Trophoblast cell (in vitro differentiated cells and primary cell): ENCODE results near the gene HMGN3.
A peak's percentile ranks its signal among the peaks of the same experiment; 100 is the strongest.

Experiments
- DNase-seq, 2 donors: peaks; one replicate each; pipeline ENCODE4 v3.0.0-alpha.2; 2016
- H2AFZ ChIP-seq: 2 replicates; pipeline ENCODE4 v1.6.1; 2013; ENCODE audit warnings: low read length, moderate library complexity, mild to moderate bottlenecking; ENCODE audit not compliant: insufficient read depth, poor library complexity
- H2AK5ac ChIP-seq: 2 replicates; pipeline ENCODE4 v1.6.1; 2013; ENCODE audit warnings: mild to moderate bottlenecking, low read length
- H2BK120ac ChIP-seq: 2 replicates; pipeline ENCODE4 v1.6.1; 2013; ENCODE audit warnings: low read length, mild to moderate bottlenecking, moderate library complexity; ENCODE audit not compliant: insufficient read depth, poor library complexity
- H2BK12ac ChIP-seq: 2 replicates; pipeline ENCODE4 v1.6.1; 2013; ENCODE audit warnings: mild to moderate bottlenecking, low read length, moderate library complexity
- H2BK5ac ChIP-seq: 2 replicates; pipeline ENCODE4 v1.6.1; 2013; ENCODE audit warnings: low read length, low read depth, moderate library complexity, mild to moderate bottlenecking; ENCODE audit not compliant: poor library complexity
- H3K14ac ChIP-seq: 2 replicates; pipeline ENCODE4 v1.6.1; 2013; ENCODE audit warnings: mild to moderate bottlenecking, low read length
- H3K18ac ChIP-seq: 2 replicates; pipeline ENCODE4 v1.6.1; 2013; ENCODE audit warnings: mild to moderate bottlenecking, low read length
- H3K23ac ChIP-seq: 2 replicates; pipeline ENCODE4 v1.6.1; 2013; ENCODE audit warnings: low read length
- H3K27ac ChIP-seq: 2 replicates; pipeline ENCODE4 v1.5.1; 2013; ENCODE audit warnings: low read depth, mild to moderate bottlenecking, inconsistent platforms, low read length, moderate library complexity
- H3K27me3 ChIP-seq: 2 replicates; pipeline ENCODE4 v1.6.1; 2013; ENCODE audit warnings: inconsistent platforms, mild to moderate bottlenecking, low read length, moderate library complexity; ENCODE audit not compliant: insufficient read depth
- H3K36me3 ChIP-seq, 2 experiments: 1 replicate in 1 of 2; 2 replicates in 1 of 2; pipeline ENCODE4 v1.6.1; 2013; ENCODE audit warnings: low read length in 2 of 2, mild to moderate bottlenecking in 2 of 2, moderate library complexity in 1 of 2; ENCODE audit not compliant: insufficient read depth in 2 of 2, control insufficient read depth in 1 of 2
- H3K4ac ChIP-seq: 2 replicates; pipeline ENCODE4 v1.6.1; 2013; ENCODE audit warnings: low read depth, mild to moderate bottlenecking, low read length, moderate library complexity
- H3K4me1 ChIP-seq, 2 experiments: 1 replicate in 1 of 2; 2 replicates in 1 of 2; pipeline ENCODE4 v1.6.1; 2013; ENCODE audit warnings: low read length in 2 of 2, mild to moderate bottlenecking in 2 of 2, moderate library complexity in 1 of 2; ENCODE audit not compliant: insufficient read depth in 2 of 2, control insufficient read depth in 1 of 2
- H3K4me2 ChIP-seq: 2 replicates; pipeline ENCODE4 v1.6.1; 2013; ENCODE audit warnings: inconsistent platforms, mild to moderate bottlenecking, low read length, moderate library complexity
- H3K4me3 ChIP-seq: 2 replicates; pipeline ENCODE4 v1.5.1; 2013; ENCODE audit warnings: mild to moderate bottlenecking, low read depth, low read length, inconsistent platforms
- H3K79me1 ChIP-seq: one replicate; pipeline ENCODE4 v1.6.1; 2013; ENCODE audit warnings: low read length
- H3K79me2 ChIP-seq: 2 replicates; pipeline ENCODE4 v1.6.1; 2013; ENCODE audit warnings: low read length, mild to moderate bottlenecking; ENCODE audit not compliant: control insufficient read depth, insufficient read depth, poor library complexity
- H3K9ac ChIP-seq: 2 replicates; pipeline ENCODE4 v1.6.1; 2013; ENCODE audit warnings: mild to moderate bottlenecking, low read length
- H3K9me3 ChIP-seq: 2 replicates; pipeline ENCODE4 v1.6.1; 2013; ENCODE audit warnings: low read depth, mild to moderate bottlenecking, control low read depth, inconsistent platforms, low read length; ENCODE audit not compliant: insufficient read depth
- H4K12ac ChIP-seq: 2 replicates; pipeline ENCODE4 v1.6.1; 2013; ENCODE audit warnings: low read depth, mild to moderate bottlenecking, low read length, moderate library complexity
- H4K8ac ChIP-seq: 2 replicates; pipeline ENCODE4 v1.6.1; 2013; ENCODE audit warnings: low read depth, mild to moderate bottlenecking, low read length, moderate library complexity
- H4K91ac ChIP-seq: one replicate; pipeline ENCODE4 v1.6.1; 2013; ENCODE audit warnings: low read depth, mild to moderate bottlenecking, low read length, moderate library complexity
- WGBS: extraction: QIAGEN DNeasy Blood & Tissue Kit; methylation state at CpG from one replicate; pipeline ENCODE4 v1.1.7; 2013; ENCODE audit warnings: missing lambda C conversion rate; ENCODE audit not compliant: insufficient read length, insufficient coverage; ENCODE audit errors: extremely low coverage; 5-methylcytosine and 5-hydroxymethylcytosine counted together

HMGN3 gene

GRCh38 chr6:79223611-79224404, 10.7 kb downstream of the HMGN3 start:
- Histone ChIP-seq H4K8ac (no peak overlapping the region), H3K14ac (no peak overlapping the region), H2BK5ac (no peak overlapping the region), H3K27ac (no peak overlapping the region), H3K27me3 (no peaks in the 10 kb centered on the region), H3K9me3 (no peaks in the 10 kb centered on the region), H3K4me2 (no peak overlapping the region), H3K4me1 (no peaks in the 10 kb centered on the region), H2BK12ac (no peak overlapping the region), H2AK5ac (no peak overlapping the region), H3K36me3 (no peaks in the 10 kb centered on the region), H2BK120ac (no peak overlapping the region), H3K79me1 (no peaks in the 10 kb centered on the region), H3K18ac (no peak overlapping the region), H3K23ac (no peak overlapping the region), H4K12ac (no peak overlapping the region), H3K79me2 (no peaks in the 10 kb centered on the region), H4K91ac (no peak overlapping the region), H3K4me3 (no peak overlapping the region), H3K4ac (no peak overlapping the region), H3K9ac (no peak overlapping the region), H2AFZ (no peak overlapping the region)
- WGBS, result no CpG with 5 or more reads among the region's 3 CpGs
- peak in 1 of 2 donors; percentile 37 for DNase-seq

- H3K9me3 ChIP-seq, result no peaks in the 10 kb centered on the region
- H2AK5ac ChIP-seq, result no peak overlapping the region
- H3K79me1 ChIP-seq, result peaks cover 1% of the 10 kb centered on the region
- H3K4me2 ChIP-seq, result no peak overlapping the region
- H2BK120ac ChIP-seq, result no peak overlapping the region
- H3K36me3 ChIP-seq, result no peaks in the 10 kb centered on the region
- H2AFZ ChIP-seq, result no peak overlapping the region
- no peak overlapping the region for H4K12ac ChIP-seq
- H3K4me1 ChIP-seq, result peaks cover 5 to 6% of the 10 kb centered on the region in 2 experiments
- H2BK5ac ChIP-seq, result no peak overlapping the region
- H3K23ac ChIP-seq, result no peak overlapping the region
- H4K91ac ChIP-seq, result no peak overlapping the region
- H3K4me3 ChIP-seq, result no peak overlapping the region
- no peaks in the 10 kb centered on the region for H3K27me3 ChIP-seq
- no peak overlapping the region for H2BK12ac ChIP-seq
- no CpG with 5 or more reads among the region's 3 CpGs for WGBS
- H4K8ac ChIP-seq, result no peak overlapping the region
- no peak overlapping the region for H3K14ac ChIP-seq
- no peak overlapping the region for H3K27ac ChIP-seq
- H3K9ac ChIP-seq, result no peak overlapping the region
- H3K79me2 ChIP-seq, result no peaks in the 10 kb centered on the region
- H3K18ac ChIP-seq, result no peak overlapping the region
- DNase-seq, result peak; percentile 87 to 89
- H3K4ac ChIP-seq, result no peak overlapping the region
Observed at GRCh38 chr6:79215213-79215824, 19.2 kb downstream of the HMGN3 start.

GRCh38 chr6:79212859-79213258, 21.6 kb downstream of the HMGN3 start:
- Histone ChIP-seq H3K27me3 (no peaks in the 10 kb centered on the region), H3K36me3 (no peaks in the 10 kb centered on the region), H3K79me2 (no peaks in the 10 kb centered on the region), H3K18ac (no peak overlapping the region), H4K8ac (no peak overlapping the region), H3K4ac (no peak overlapping the region), H3K27ac (no peak overlapping the region), H2BK5ac (no peak overlapping the region), H3K23ac (no peak overlapping the region), H3K4me2 (no peak overlapping the region), H2BK12ac (no peak overlapping the region), H2AFZ (no peak overlapping the region), H3K4me3 (no peak overlapping the region), H2BK120ac (no peak overlapping the region), H3K9ac (no peak overlapping the region), H3K9me3 (no peaks in the 10 kb centered on the region), H4K12ac (no peak overlapping the region), H3K14ac (no peak overlapping the region), H3K4me1 (peaks cover 9 to 12% of the 10 kb centered on the region in 2 experiments), H3K79me1 (peaks cover 1% of the 10 kb centered on the region), H4K91ac (no peak overlapping the region), H2AK5ac (no peak overlapping the region)
- WGBS, result no CpG with 5 or more reads among the region's 2 CpGs
- no peak for DNase-seq

DNA sequence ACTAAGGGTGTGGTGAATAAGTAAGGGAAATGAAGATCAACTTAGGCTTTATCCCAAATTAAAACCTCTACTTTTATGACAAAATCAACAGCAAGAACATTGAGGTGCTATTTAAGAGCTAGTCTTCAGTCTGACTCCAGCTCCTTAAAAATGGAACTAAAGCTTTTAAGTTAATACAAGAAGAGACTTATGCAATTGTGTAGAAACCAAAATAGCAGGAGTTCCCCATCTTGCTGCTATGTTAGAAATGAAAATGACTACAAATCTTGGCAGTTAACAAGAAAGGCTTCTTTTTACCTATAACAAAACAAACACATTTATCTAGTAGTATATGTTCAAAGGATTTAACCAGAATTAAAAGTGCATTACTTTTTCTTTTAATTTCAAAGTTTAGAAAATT, 25.7 kb downstream of the HMGN3 start:
- Histone ChIP-seq H2AK5ac (no peak overlapping the region), H4K8ac (no peak overlapping the region), H3K27me3 (no peaks in the 10 kb centered on the region), H3K23ac (no peak overlapping the region), H3K79me2 (no peaks in the 10 kb centered on the region), H3K4me2 (no peak overlapping the region), H3K4ac (no peak overlapping the region), H3K9me3 (no peaks in the 10 kb centered on the region), H3K27ac (no peak overlapping the region), H3K4me1 (peaks cover 4 to 6% of the 10 kb centered on the region in 2 experiments), H2BK12ac (no peak overlapping the region), H3K4me3 (no peak overlapping the region), H2BK120ac (no peak overlapping the region), H3K18ac (no peak overlapping the region), H2AFZ (no peak overlapping the region), H4K91ac (no peak overlapping the region), H3K14ac (no peak overlapping the region), H3K79me1 (no peaks in the 10 kb centered on the region), H3K9ac (no peak overlapping the region), H2BK5ac (no peak overlapping the region), H4K12ac (no peak overlapping the region), H3K36me3 (peaks cover 8% of the 10 kb centered on the region in 2 experiments)
- DNase-seq, result peak in 1 of 2 donors; percentile 67
